PFSK-1 (cell line): ENCODE results near the gene SVIL.

Experiments
- POLR2AphosphoS5 ChIP-seq: IDR thresholded peaks from 2 replicates; pipeline ENCODE4 v1.6.1; 2012; ENCODE audit warnings: low read depth, mild to moderate bottlenecking, control low read depth, low read length, moderate library complexity
- REST ChIP-seq, 2 experiments: IDR thresholded peaks; 2 replicates each; pipeline versions ENCODE4 v1.6.1 to v1.8.0; 2011 to 2012; ENCODE audit warnings: low read depth in 2 of 2, low read length in 2 of 2, control low read depth in 1 of 2, inconsistent platforms in 1 of 2, mild to moderate bottlenecking in 1 of 2, moderate library complexity in 1 of 2; ENCODE audit not compliant: insufficient read depth in 1 of 2
- SIN3A ChIP-seq: IDR thresholded peaks from 2 replicates; pipeline ENCODE4 v1.6.1; 2012; ENCODE audit warnings: mild to moderate bottlenecking, low read length, moderate library complexity, borderline replicate concordance; ENCODE audit not compliant: insufficient read depth
- TAF1 ChIP-seq: IDR thresholded peaks from 2 replicates; pipeline ENCODE4 v1.6.1; 2012; ENCODE audit warnings: low read length, control low read depth, borderline replicate concordance; ENCODE audit not compliant: insufficient read depth

DNA sequence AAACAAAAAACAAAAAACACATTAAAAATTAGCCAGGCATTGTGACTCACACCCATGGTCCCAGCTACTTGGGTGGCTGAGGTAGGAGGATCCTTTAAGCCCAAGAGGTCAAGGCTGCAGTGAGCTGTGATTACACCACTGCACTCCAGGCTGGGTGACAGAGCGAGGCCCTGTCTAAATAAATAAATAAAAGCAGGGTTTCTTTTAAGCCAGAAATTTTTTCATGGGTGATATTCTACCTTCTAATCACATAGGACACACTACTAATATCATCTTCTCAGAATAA is 14.2 kb upstream of the SVIL start:
- TF ChIP-seq REST (IDR thresholded peaks at IDR 0.05; ENCODE audit: insufficient read depth in 1 of 2, low read depth in 2 of 2, low read length in 2 of 2) (no peak), POLR2AphosphoS5 (no peak), SIN3A (no peak), TAF1 (no peak)
